ENCODE results near the gene TTC17.
A peak's percentile ranks its signal among the peaks of the same experiment; 100 is the strongest.
"Not testable (repeated sequence)": the region's sequence is repeated elsewhere in the genome, so short reads cannot be mapped to it uniquely, and the experiment has no call there.

TTC17 gene

DNA sequence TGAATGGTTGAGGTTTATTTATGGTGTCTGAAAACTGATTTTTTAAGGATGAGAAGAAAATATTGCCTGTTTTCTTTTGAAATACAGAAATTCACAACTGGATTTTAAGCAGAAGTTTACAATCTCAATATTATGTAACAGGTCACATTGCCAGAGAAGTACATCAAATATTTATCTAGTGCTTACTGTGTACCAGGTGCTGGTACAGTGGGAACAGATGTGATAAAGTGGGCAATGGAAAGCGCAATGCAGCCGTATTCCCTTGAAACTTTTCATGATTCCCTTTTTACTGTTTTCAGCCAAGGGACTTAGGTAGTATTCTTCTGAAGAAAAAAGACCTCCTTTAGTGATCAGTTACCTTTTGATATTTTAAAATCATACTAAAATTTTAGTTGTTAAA lies 49.6 kb downstream of the TTC17 start:
- H3K4me3 ChIP-seq (ENCODE audit: control insufficient read depth, low read depth, low read length) = no peak overlapping the region
- TF ChIP-seq CTCF (IDR thresholded peaks at IDR 0.05; ENCODE audit: control insufficient read depth, insufficient read depth, low read depth, low read length, missing control alignments) = no peak
- DNase-seq (ENCODE audit: low read depth) = no peak

DNA sequence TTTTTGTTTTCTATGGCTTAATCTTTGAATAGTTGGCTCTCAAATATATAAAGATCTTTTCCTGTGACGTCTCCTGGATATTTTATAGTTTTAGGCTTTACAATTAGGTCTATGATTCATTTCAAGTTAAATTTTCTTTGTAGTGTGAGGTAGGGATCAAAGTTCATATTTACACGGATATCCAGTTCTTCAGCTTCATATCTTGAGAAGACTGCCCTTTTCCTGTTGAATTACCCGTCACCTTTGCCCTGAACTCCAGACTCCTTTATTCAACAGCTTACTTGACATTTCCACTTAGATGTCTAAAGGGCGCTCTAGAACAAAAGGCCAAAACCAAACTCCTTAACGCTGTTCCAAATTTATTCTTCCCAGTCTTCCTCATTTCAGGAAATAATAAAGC lies 51.7 kb downstream of the TTC17 start:
- no peak for DNase-seq (ENCODE audit: low read depth)
- no peak for TF ChIP-seq CTCF (IDR thresholded peaks at IDR 0.05; ENCODE audit: control insufficient read depth, insufficient read depth, low read depth, low read length, missing control alignments)
- no peak overlapping the region for H3K4me3 ChIP-seq (ENCODE audit: control insufficient read depth, low read depth, low read length)

DNA sequence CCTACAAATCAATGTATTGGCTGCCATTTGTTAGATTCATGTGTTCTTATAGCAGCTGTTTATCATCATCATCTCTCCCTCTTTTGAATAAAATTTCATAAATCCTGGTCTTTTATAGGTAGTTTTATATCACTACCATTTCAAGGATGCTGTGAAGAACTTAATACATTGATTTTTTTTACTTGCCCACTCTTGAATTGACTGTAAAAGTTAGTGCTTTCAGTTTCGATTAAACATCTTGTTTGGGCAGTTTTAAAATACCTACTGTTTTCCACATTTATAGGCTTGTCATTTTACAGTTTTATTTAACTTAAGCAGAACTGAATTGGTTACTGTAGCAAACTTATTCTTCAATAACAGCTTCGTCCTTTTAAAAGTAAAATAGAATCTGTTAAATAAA lies 59.5 kb downstream of the TTC17 start:
- no peak for DNase-seq (ENCODE audit: low read depth)
- H3K4me3 ChIP-seq (ENCODE audit: control insufficient read depth, low read depth, low read length) = no peak overlapping the region
- no peak for TF ChIP-seq CTCF (IDR thresholded peaks at IDR 0.05; ENCODE audit: control insufficient read depth, insufficient read depth, low read depth, low read length, missing control alignments)

DNA sequence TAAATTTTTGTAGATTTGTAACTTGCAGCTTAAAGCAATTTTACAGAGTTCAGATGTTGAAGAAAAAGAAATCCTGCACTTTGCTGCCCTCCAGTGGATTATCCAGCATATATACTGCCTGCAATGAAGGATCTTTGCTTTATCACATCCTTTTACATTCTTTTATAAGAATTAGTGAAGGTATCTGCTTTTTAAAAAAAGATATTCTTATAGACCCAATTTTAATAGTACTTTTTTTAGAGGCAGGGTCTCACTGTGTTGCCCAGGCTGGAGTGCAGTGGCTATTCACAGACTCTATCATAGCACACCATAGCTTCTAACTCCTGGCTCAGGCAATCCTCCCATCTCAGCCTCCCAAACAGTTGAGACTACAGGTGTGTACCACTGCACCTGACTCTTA lies 60.7 kb downstream of the TTC17 start:
- no peak overlapping the region for H3K4me3 ChIP-seq (ENCODE audit: control insufficient read depth, low read depth, low read length)
- TF ChIP-seq CTCF (IDR thresholded peaks at IDR 0.05; ENCODE audit: control insufficient read depth, insufficient read depth, low read depth, low read length, missing control alignments) = peak; percentile 57
- DNase-seq (ENCODE audit: low read depth) = no peak

GRCh38 chr11:43427971-43428370 lies 69.3 kb downstream of the TTC17 start:
- no peak for TF ChIP-seq CTCF (IDR thresholded peaks at IDR 0.05; ENCODE audit: control insufficient read depth, insufficient read depth, low read depth, low read length, missing control alignments)
- no peak for DNase-seq (ENCODE audit: low read depth)

GRCh38 chr11:43430916-43431315 lies 72.2 kb downstream of the TTC17 start:
- not testable (repeated sequence) for DNase-seq (ENCODE audit: low read depth); H3K4me3 ChIP-seq (ENCODE audit: control insufficient read depth, low read depth, low read length)

More at GRCh38 chr11:43427971-43428370, 69.3 kb downstream of the TTC17 start:
- no peak overlapping the region for H3K4me3 ChIP-seq (ENCODE audit: control insufficient read depth, low read depth, low read length)

- no peak overlapping the region for H3K4me3 ChIP-seq (ENCODE audit: control insufficient read depth, low read depth, low read length)
- no peak for DNase-seq (ENCODE audit: low read depth)
- TF ChIP-seq CTCF (IDR thresholded peaks at IDR 0.05; ENCODE audit: control insufficient read depth, insufficient read depth, low read depth, low read length, missing control alignments) = no peak
Measured at GRCh38 chr11:43434893-43435292, 76.2 kb downstream of the TTC17 start.
